ENCODE data around the gene CUBN. TPM values are rescaled to one million over a fixed set of nuclear protein-coding genes. Genes with fewer than 3 reads are reported as not detected.

Gene CUBN
- total RNA-seq, 1 experiment from 2014 or later, result 4.6 TPM

GRCh38 chr10:17006631-17007417, 122.8 kb downstream of the CUBN start:
- intact Hi-C loops (cut with micrococcal nuclease; ENCODE audit: unreplicated experiment), result no loop called here
- H3K4me1 Mint-ChIP-seq (ENCODE audit: low read depth, unreplicated experiment), result no peaks in the 10 kb centered on the region
- no peaks in the 10 kb centered on the region for H3K36me3 Mint-ChIP-seq (ENCODE audit: insufficient read depth, unreplicated experiment)
- H3K36me3 ChIP-seq (ENCODE audit: control insufficient read depth, insufficient read depth, low read length), result no peaks in the 10 kb centered on the region
- H3K27ac Mint-ChIP-seq (ENCODE audit: unreplicated experiment), result no peak overlapping the region
- H3K27me3 ChIP-seq (replicated peaks; ENCODE audit: control insufficient read depth, insufficient read depth, low read length), result no peaks in the 10 kb centered on the region
- no TSS peak for BruUV-seq (replicated peaks)
- CTCF ChIA-PET, result no interaction called here
- H3K4me1 ChIP-seq, result no peaks in the 10 kb centered on the region
- H3K9me3 Mint-ChIP-seq (ENCODE audit: unreplicated experiment), result no peaks in the 10 kb centered on the region
- no peak overlapping the region for H3K4me3 Mint-ChIP-seq (ENCODE audit: unreplicated experiment)
- POLR2A ChIA-PET, result interaction anchor here (0.5 kb wide), 1 partner anchor 61 kb away, joined by 5 read pairs; no protein-coding TSS in a partner anchor
- no peak overlapping the region for H3K4me3 ChIP-seq (ENCODE audit: low read depth, low read length)
- no peak for DNase-seq
- TF ChIP-seq CTCF (IDR thresholded peaks at IDR 0.05; ENCODE audit: insufficient read depth in 1 of 2, low read depth in 1 of 2, low read length in 1 of 2, severe bottlenecking in 1 of 2, unreplicated experiment in 1 of 2), result no peak
- no peaks in the 10 kb centered on the region for H3K9me3 ChIP-seq
- peaks cover 9% of the 10 kb centered on the region for H3K27me3 Mint-ChIP-seq (ENCODE audit: insufficient read depth, unreplicated experiment)

GRCh38 chr10:17005621-17006566, 123.7 kb downstream of the CUBN start:
- H3K27me3 ChIP-seq (replicated peaks; ENCODE audit: control insufficient read depth, insufficient read depth, low read length), result no peaks in the 10 kb centered on the region
- H3K4me3 ChIP-seq (ENCODE audit: low read depth, low read length), result no peak overlapping the region
- no peaks in the 10 kb centered on the region for H3K4me1 ChIP-seq
- H3K4me1 Mint-ChIP-seq (ENCODE audit: low read depth, unreplicated experiment), result no peaks in the 10 kb centered on the region
- TF ChIP-seq CTCF (IDR thresholded peaks at IDR 0.05; ENCODE audit: insufficient read depth in 1 of 2, low read depth in 1 of 2, low read length in 1 of 2, severe bottlenecking in 1 of 2, unreplicated experiment in 1 of 2), result no peak
- H3K27ac Mint-ChIP-seq (ENCODE audit: unreplicated experiment), result no peak overlapping the region
- intact Hi-C loops (cut with micrococcal nuclease; ENCODE audit: unreplicated experiment), result no loop called here
- 0 out of 2 replicates have a peak, but pooled peaks cover 5% of the 10 kb centered on the region for H3K9me3 ChIP-seq
- no TSS peak for BruUV-seq (replicated peaks)
- H3K9me3 Mint-ChIP-seq (ENCODE audit: unreplicated experiment), result no peaks in the 10 kb centered on the region
- no peak for DNase-seq
- no peaks in the 10 kb centered on the region for H3K36me3 ChIP-seq (ENCODE audit: control insufficient read depth, insufficient read depth, low read length)
- no peaks in the 10 kb centered on the region for H3K36me3 Mint-ChIP-seq (ENCODE audit: insufficient read depth, unreplicated experiment)
- no peak overlapping the region for H3K4me3 Mint-ChIP-seq (ENCODE audit: unreplicated experiment)
- POLR2A ChIA-PET, result interaction anchor here (0.5 kb wide), 1 partner anchor 62 kb away, joined by 5 read pairs; no protein-coding TSS in a partner anchor
- CTCF ChIA-PET, result interaction anchor here (0.6 kb wide), 1 partner anchor 10 kb away, joined by 3 read pairs; no protein-coding TSS in a partner anchor
- H3K27me3 Mint-ChIP-seq (ENCODE audit: insufficient read depth, unreplicated experiment), result peaks cover 9% of the 10 kb centered on the region

- H3K27me3 Mint-ChIP-seq (ENCODE audit: insufficient read depth, unreplicated experiment), result peaks cover 9% of the 10 kb centered on the region
- H3K9me3 Mint-ChIP-seq (ENCODE audit: unreplicated experiment), result no peaks in the 10 kb centered on the region
- no peak for DNase-seq
- 0 out of 2 replicates have a peak, but pooled peaks cover 5% of the 10 kb centered on the region for H3K9me3 ChIP-seq
- no TSS peak for BruUV-seq (replicated peaks)
- no peaks in the 10 kb centered on the region for H3K36me3 Mint-ChIP-seq (ENCODE audit: insufficient read depth, unreplicated experiment)
- H3K4me1 Mint-ChIP-seq (ENCODE audit: low read depth, unreplicated experiment), result no peaks in the 10 kb centered on the region
- intact Hi-C loops (cut with micrococcal nuclease; ENCODE audit: unreplicated experiment), result no loop called here
- no peak overlapping the region for H3K4me3 Mint-ChIP-seq (ENCODE audit: unreplicated experiment)
- ChIA-PET POLR2A (no interaction called here), CTCF (no interaction called here)
- H3K27ac Mint-ChIP-seq (ENCODE audit: unreplicated experiment), result no peak overlapping the region
- no peaks in the 10 kb centered on the region for H3K4me1 ChIP-seq
- TF ChIP-seq CTCF (IDR thresholded peaks at IDR 0.05; ENCODE audit: insufficient read depth in 1 of 2, low read depth in 1 of 2, low read length in 1 of 2, severe bottlenecking in 1 of 2, unreplicated experiment in 1 of 2), result no peak
- no peaks in the 10 kb centered on the region for H3K27me3 ChIP-seq (replicated peaks; ENCODE audit: control insufficient read depth, insufficient read depth, low read length)
- H3K36me3 ChIP-seq (ENCODE audit: control insufficient read depth, insufficient read depth, low read length), result no peaks in the 10 kb centered on the region
- no peak overlapping the region for H3K4me3 ChIP-seq (ENCODE audit: low read depth, low read length)
Measured at GRCh38 chr10:17004801-17005380, 124.7 kb downstream of the CUBN start.

All from Caco-2 (cell line).